ENCODE measurements around the gene REXO4.
A peak's percentile ranks its signal among the peaks of the same experiment; 100 is the strongest.
"Not testable (repeated sequence)": the region's sequence is repeated elsewhere in the genome, so short reads cannot be mapped to it uniquely, and the experiment has no call there.

The REXO4 gene

GRCh38 chr9:133420392-133420827 is 2.6 kb upstream of the REXO4 start:
- DNase-seq, result no peak

GRCh38 chr9:133419005-133419404 is 1.2 kb upstream of the REXO4 start:
- DNase-seq, result no peak

GRCh38 chr9:133415170-133415569 is 2.6 kb downstream of the REXO4 start:
- DNase-seq, result no peak

GRCh38 chr9:133408042-133408441 is 9.8 kb downstream of the REXO4 start:
- no peak for DNase-seq

GRCh38 chr9:133406480-133407307 is 11.1 kb downstream of the REXO4 start:
- peak in 12 of 14 donors; percentile 8 to 74 (median 30) for DNase-seq

- no peak for DNase-seq
Observed at GRCh38 chr9:133405508-133406438, 12.0 kb downstream of the REXO4 start.

GRCh38 chr9:133404454-133405002 is 13.3 kb downstream of the REXO4 start:
- DNase-seq, result no peak

- DNase-seq, result no peak
Observed at GRCh38 chr9:133403766-133404453, 13.9 kb downstream of the REXO4 start.

GRCh38 chr9:133402689-133403088 is 15.1 kb downstream of the REXO4 start:
- no peak for DNase-seq

GRCh38 chr9:133401588-133401987 is 16.2 kb downstream of the REXO4 start:
- DNase-seq, result no peak

GRCh38 chr9:133400292-133400691 is 17.5 kb downstream of the REXO4 start:
- no peak for DNase-seq

- no peak for DNase-seq
Observed at GRCh38 chr9:133397895-133398294, 19.9 kb downstream of the REXO4 start.

GRCh38 chr9:133397370-133397769 is 20.4 kb downstream of the REXO4 start:
- DNase-seq, result no peak

GRCh38 chr9:133396952-133397351 is 20.9 kb downstream of the REXO4 start:
- DNase-seq, result no peak

GRCh38 chr9:133394687-133395271 is 23.0 kb downstream of the REXO4 start:
- DNase-seq, result no peak

- no peak for DNase-seq
Observed at GRCh38 chr9:133393399-133393798, 24.4 kb downstream of the REXO4 start.

GRCh38 chr9:133392308-133392707 is 25.5 kb downstream of the REXO4 start:
- not testable (repeated sequence) for DNase-seq

GRCh38 chr9:133391449-133391848 is 26.4 kb downstream of the REXO4 start:
- DNase-seq, result not testable (repeated sequence)

- DNase-seq, result no peak
Observed at GRCh38 chr9:133390713-133391112, 27.1 kb downstream of the REXO4 start.

- DNase-seq, result no peak
Observed at GRCh38 chr9:133389562-133389961, 28.2 kb downstream of the REXO4 start.

- DNase-seq, result no peak
Observed at GRCh38 chr9:133389025-133389557, 28.7 kb downstream of the REXO4 start.

- DNase-seq, result no peak
Observed at GRCh38 chr9:133387680-133388079, 30.1 kb downstream of the REXO4 start.

All from C1 segment of cervical spinal cord (tissue), 14 donors.